Caco-2 (cell line): ENCODE results near the gene SLC5A11. TPM values are rescaled to one million over a fixed set of nuclear protein-coding genes. Genes with fewer than 3 reads are reported as not detected.

Experiments
- BruUV-seq: library from RNA; stranded (reverse); fragments of 400-500 nt; replicated peaks from 2 replicates; lab custom pipeline; 2021; lab: Mats Ljungman, UMichigan
- CTCF ChIA-PET: fragments of 300-600 bp; sonication (Branson Sonifier 250); formaldehyde crosslinking; loops from one replicate; lab custom pipeline; 2022; ENCODE audit warnings: antibody characterized with exemption; lab: Charles Lee
- POLR2A ChIA-PET: fragments of 300-600 bp; sonication (Branson Sonifier 250); formaldehyde crosslinking; loops from one replicate; lab custom pipeline; 2022; ENCODE audit warnings: antibody characterized with exemption; lab: Charles Lee
- DNase-seq, 2 experiments: peaks; one replicate each; pipeline versions ENCODE4 v3.0.0 to v3.0.0-alpha.2; 2020 to 2022
- H3K27me3 ChIP-seq: replicated peaks from 2 replicates; pipeline ENCODE4 v1.6.0; 2011; ENCODE audit warnings: low read length; ENCODE audit not compliant: control insufficient read depth, insufficient read depth
- H3K36me3 ChIP-seq: 2 replicates; pipeline ENCODE4 v1.5.1; 2011; ENCODE audit warnings: low read length; ENCODE audit not compliant: control insufficient read depth, insufficient read depth
- H3K4me1 ChIP-seq: fragments of 250-450 bp; sonication (Bioruptor Pico); 2 replicates; pipeline ENCODE4 v1.5.1; 2020; ENCODE audit warnings: mild to moderate bottlenecking
- H3K4me3 ChIP-seq: 2 replicates; pipeline ENCODE4 v1.5.1; 2011; ENCODE audit warnings: low read depth, mild to moderate bottlenecking, control low read depth, low read length
- H3K9me3 ChIP-seq: fragments of 250-450 bp; sonication (Bioruptor Pico); 2 replicates; pipeline ENCODE4 v1.5.1; 2020; ENCODE audit warnings: mild to moderate bottlenecking, moderate library complexity
- H3K27ac Mint-ChIP-seq: one replicate; pipeline ENCODE4 v1.8.0; 2022; ENCODE audit warnings: mixed read lengths; ENCODE audit not compliant: unreplicated experiment
- H3K27me3 Mint-ChIP-seq: one replicate; pipeline ENCODE4 v1.8.0; 2022; ENCODE audit warnings: mixed read lengths; ENCODE audit not compliant: insufficient read depth, unreplicated experiment
- H3K36me3 Mint-ChIP-seq: one replicate; pipeline ENCODE4 v1.8.0; 2022; ENCODE audit warnings: mild to moderate bottlenecking, mixed read lengths; ENCODE audit not compliant: insufficient read depth, unreplicated experiment
- H3K4me1 Mint-ChIP-seq: one replicate; pipeline ENCODE4 v1.8.0; 2022; ENCODE audit warnings: low read depth, mixed read lengths; ENCODE audit not compliant: unreplicated experiment
- H3K4me3 Mint-ChIP-seq: one replicate; pipeline ENCODE4 v1.8.0; 2022; ENCODE audit warnings: mild to moderate bottlenecking, moderate library complexity, mixed read lengths; ENCODE audit not compliant: unreplicated experiment
- H3K9me3 Mint-ChIP-seq: one replicate; pipeline ENCODE4 v1.8.0; 2022; ENCODE audit warnings: mixed read lengths; ENCODE audit not compliant: unreplicated experiment
- intact Hi-C: fragments of 100-400 bp; cut with micrococcal nuclease; formaldehyde crosslinking; loops from one replicate; pipeline ENCODE4 v1.10.0; 2022; ENCODE audit not compliant: unreplicated experiment
- total RNA-seq: library from RNA; stranded (reverse); gene quantifications from 2 replicates; pipeline ENCODE4 v1.2.3, GENCODE V29; 2022
- TF ChIP-seq, protein P1 (sequence below), 2 experiments: fragments of 200-600 bp in 1 of 2; IDR thresholded peaks; 1 replicate in 1 of 2; 2 replicates in 1 of 2; pipeline versions ENCODE4 v1.5.1 to v1.8.0; 2011 to 2022; ENCODE audit warnings: antibody characterized with exemption in 1 of 2, control low read depth in 1 of 2, inconsistent platforms in 1 of 2, low read depth in 1 of 2, low read length in 1 of 2, mild to moderate bottlenecking in 1 of 2, moderate library complexity in 1 of 2; ENCODE audit not compliant: insufficient read depth in 1 of 2, severe bottlenecking in 1 of 2, unreplicated experiment in 1 of 2

SLC5A11 gene
- total RNA-seq, 1 experiment from 2014 or later = 0.95 TPM

DNA sequence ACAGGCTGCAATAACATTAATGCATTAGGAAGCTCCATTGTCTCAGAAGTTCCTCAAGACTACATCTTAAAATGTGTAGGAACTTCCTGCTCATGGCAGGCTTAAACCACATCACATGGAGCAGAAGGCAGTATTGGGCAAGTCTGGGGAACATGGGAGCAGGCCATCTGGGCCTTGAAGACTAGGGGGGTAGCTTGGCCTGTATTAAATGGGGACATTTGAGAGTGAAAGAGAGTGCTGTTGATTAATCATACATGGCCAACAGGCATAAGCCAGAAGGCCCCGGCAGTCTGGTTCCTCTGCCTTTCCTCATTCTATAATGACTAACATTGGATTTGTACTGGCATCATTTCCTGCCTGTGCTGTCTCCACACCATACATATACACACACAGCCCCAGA lies 25.2 kb upstream of the SLC5A11 start:
- Histone ChIP-seq H3K4me1 (no peaks in the 10 kb centered on the region), H3K4me3 (no peak overlapping the region), H3K27me3 (no peaks in the 10 kb centered on the region), H3K36me3 (no peaks in the 10 kb centered on the region; the same call in 1 of the 2 replicates), H3K9me3 (no peaks in the 10 kb centered on the region)
- no peaks in the 10 kb centered on the region for H3K9me3 Mint-ChIP-seq
- no peaks in the 10 kb centered on the region for H3K27me3 Mint-ChIP-seq
- TF ChIP-seq, protein P1, sequence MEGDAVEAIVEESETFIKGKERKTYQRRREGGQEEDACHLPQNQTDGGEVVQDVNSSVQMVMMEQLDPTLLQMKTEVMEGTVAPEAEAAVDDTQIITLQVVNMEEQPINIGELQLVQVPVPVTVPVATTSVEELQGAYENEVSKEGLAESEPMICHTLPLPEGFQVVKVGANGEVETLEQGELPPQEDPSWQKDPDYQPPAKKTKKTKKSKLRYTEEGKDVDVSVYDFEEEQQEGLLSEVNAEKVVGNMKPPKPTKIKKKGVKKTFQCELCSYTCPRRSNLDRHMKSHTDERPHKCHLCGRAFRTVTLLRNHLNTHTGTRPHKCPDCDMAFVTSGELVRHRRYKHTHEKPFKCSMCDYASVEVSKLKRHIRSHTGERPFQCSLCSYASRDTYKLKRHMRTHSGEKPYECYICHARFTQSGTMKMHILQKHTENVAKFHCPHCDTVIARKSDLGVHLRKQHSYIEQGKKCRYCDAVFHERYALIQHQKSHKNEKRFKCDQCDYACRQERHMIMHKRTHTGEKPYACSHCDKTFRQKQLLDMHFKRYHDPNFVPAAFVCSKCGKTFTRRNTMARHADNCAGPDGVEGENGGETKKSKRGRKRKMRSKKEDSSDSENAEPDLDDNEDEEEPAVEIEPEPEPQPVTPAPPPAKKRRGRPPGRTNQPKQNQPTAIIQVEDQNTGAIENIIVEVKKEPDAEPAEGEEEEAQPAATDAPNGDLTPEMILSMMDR (IDR thresholded peaks at IDR 0.05; ENCODE audit: insufficient read depth in 1 of 2, low read depth in 1 of 2, low read length in 1 of 2, severe bottlenecking in 1 of 2, unreplicated experiment in 1 of 2) = no peak
- H3K27ac Mint-ChIP-seq = no peak overlapping the region
- CTCF ChIA-PET = no interaction called here
- H3K36me3 Mint-ChIP-seq = peaks cover 81% of the 10 kb centered on the region
- intact Hi-C loops = no loop called here
- POLR2A ChIA-PET = interaction anchor here (0.6 kb wide), 1 partner anchor 10 kb away, joined by 10 read pairs; no protein-coding TSS in a partner anchor
- no peaks in the 10 kb centered on the region for H3K4me1 Mint-ChIP-seq
- no peak overlapping the region for H3K4me3 Mint-ChIP-seq
- BruUV-seq = no TSS peak
- DNase-seq = no peak

DNA sequence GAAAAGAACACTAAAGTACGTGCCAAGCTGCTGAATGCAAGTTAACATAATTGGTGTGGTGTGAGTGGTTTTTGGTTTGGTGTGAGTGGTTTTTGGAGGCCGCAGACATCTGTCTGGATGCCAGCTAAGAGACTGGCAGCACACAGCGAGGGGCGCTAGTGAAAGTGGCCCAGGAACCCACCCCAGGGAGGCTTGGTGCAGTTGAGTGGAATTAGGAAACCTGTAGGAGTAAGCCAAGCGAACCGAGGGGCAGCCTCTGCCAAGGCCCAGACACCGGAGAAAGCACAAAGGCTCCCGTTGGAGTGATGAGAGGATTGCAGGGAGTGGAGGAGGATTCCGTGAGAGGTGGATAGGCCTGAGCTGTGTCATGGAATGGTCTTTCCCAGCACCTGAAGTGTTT lies 24.6 kb upstream of the SLC5A11 start:
- TF ChIP-seq, protein P1 (IDR thresholded peaks at IDR 0.05; ENCODE audit: insufficient read depth in 1 of 2, low read depth in 1 of 2, low read length in 1 of 2, severe bottlenecking in 1 of 2, unreplicated experiment in 1 of 2) = no peak
- ChIA-PET CTCF (interaction anchor here (1.2 kb wide), 1 partner anchor 14 kb away, joined by 4 read pairs; no protein-coding TSS in a partner anchor), POLR2A (no interaction called here)
- Mint-ChIP-seq H3K4me1 (no peaks in the 10 kb centered on the region), H3K9me3 (no peaks in the 10 kb centered on the region), H3K36me3 (peaks cover 83% of the 10 kb centered on the region), H3K4me3 (no peak overlapping the region), H3K27me3 (no peaks in the 10 kb centered on the region), H3K27ac (no peak overlapping the region)
- Histone ChIP-seq H3K4me1 (no peaks in the 10 kb centered on the region), H3K27me3 (no peaks in the 10 kb centered on the region), H3K4me3 (no peak overlapping the region), H3K36me3 (no peaks in the 10 kb centered on the region; the same call in 1 of the 2 replicates), H3K9me3 (no peaks in the 10 kb centered on the region)
- DNase-seq = no peak
- BruUV-seq = no TSS peak
- intact Hi-C loops = no loop called here

DNA sequence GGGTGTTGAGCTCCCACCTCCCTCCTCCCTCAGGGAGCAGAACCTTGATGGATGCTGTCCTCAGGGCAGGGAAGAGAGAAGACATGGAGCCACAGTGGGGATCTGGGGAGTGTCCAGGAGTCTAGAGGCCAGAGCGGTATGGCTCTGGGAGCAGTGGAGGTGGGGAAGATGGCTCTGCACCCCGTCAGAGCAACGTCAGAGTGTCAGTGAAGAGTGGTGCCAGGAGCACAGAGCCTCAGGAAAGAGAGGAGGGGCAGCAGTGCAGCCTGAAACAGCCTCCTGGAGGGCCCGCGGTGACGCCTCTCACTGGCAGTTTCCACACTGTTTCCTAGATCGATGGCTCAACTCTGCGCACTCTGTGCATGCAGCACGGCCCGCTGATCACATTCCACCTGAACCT lies 23.2 kb upstream of the SLC5A11 start:
- Mint-ChIP-seq H3K4me3 (no peak overlapping the region), H3K27me3 (no peaks in the 10 kb centered on the region), H3K27ac (no peak overlapping the region), H3K9me3 (no peaks in the 10 kb centered on the region), H3K36me3 (peaks cover 88% of the 10 kb centered on the region), H3K4me1 (no peaks in the 10 kb centered on the region)
- Histone ChIP-seq H3K4me1 (no peaks in the 10 kb centered on the region), H3K27me3 (no peaks in the 10 kb centered on the region), H3K9me3 (no peaks in the 10 kb centered on the region), H3K4me3 (no peak overlapping the region), H3K36me3 (no peaks in the 10 kb centered on the region; the same call in 1 of the 2 replicates)
- CTCF ChIA-PET = interaction anchor here (1.2 kb wide), 1 partner anchor 12 kb away, joined by 4 read pairs; no protein-coding TSS in a partner anchor
- TF ChIP-seq, protein P1 (IDR thresholded peaks at IDR 0.05; ENCODE audit: insufficient read depth in 1 of 2, low read depth in 1 of 2, low read length in 1 of 2, severe bottlenecking in 1 of 2, unreplicated experiment in 1 of 2) = no peak
- intact Hi-C loops = no loop called here
- DNase-seq = no peak
- POLR2A ChIA-PET = no interaction called here
- BruUV-seq = no TSS peak
